Mammary epithelial cell (primary cell): ENCODE results near the gene ACOT7.

Experiments used
- EZH2 ChIP-seq: IDR thresholded peaks from 2 replicates; pipeline ENCODE4 v1.6.1; 2012; ENCODE audit warnings: low read length, inconsistent platforms, borderline replicate concordance
- TF ChIP-seq, protein P1 (sequence below), 2 donors: IDR thresholded peaks in 1 of 2; conservative IDR thresholded peaks in 1 of 2; 2 replicates each; pipeline ENCODE4 v1.5.1; 2011 to 2012; ENCODE audit warnings: inconsistent platforms in 2 of 2, low read length in 2 of 2, mild to moderate bottlenecking in 2 of 2, control low read depth in 1 of 2, low read depth in 1 of 2; ENCODE audit not compliant: insufficient read depth in 1 of 2; ENCODE audit errors: extremely low read depth in 1 of 2

DNA sequence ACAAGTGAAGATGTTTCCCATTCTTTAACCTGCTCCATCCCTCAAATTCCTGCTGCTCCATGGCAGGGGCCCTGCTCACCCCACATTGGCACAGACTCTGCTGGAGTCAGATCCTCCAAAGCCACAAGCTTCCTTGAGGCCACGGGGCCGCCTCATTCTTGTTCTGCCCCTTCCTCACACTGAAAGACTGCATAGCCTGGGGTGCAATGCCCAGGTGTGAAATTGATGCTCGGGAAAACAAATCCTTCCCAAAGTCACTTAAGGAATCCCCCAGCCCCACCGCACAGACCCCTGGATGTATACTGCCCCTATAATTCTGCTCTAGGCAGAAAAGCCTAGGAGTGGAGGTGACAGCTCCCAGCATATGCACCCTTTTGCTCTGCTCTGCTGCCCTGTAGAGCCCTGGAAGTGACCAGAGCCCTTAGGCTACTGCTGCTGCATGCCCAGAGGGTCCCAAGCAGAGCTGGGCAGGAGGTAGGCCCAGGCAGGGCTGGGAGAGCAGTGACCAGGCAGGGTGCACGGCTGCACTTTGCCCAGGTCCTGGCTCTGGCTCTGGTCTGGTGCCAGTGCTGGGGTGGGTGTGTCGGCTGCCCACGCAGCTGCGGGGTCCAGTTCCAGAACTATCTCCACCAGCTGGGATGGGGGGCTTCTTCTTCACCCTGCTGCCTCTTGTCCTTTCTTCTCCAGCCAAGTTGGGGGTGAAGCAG, 24.5 kb upstream of the ACOT7 start:
- TF ChIP-seq EZH2: no peak
- TF ChIP-seq, protein P1, sequence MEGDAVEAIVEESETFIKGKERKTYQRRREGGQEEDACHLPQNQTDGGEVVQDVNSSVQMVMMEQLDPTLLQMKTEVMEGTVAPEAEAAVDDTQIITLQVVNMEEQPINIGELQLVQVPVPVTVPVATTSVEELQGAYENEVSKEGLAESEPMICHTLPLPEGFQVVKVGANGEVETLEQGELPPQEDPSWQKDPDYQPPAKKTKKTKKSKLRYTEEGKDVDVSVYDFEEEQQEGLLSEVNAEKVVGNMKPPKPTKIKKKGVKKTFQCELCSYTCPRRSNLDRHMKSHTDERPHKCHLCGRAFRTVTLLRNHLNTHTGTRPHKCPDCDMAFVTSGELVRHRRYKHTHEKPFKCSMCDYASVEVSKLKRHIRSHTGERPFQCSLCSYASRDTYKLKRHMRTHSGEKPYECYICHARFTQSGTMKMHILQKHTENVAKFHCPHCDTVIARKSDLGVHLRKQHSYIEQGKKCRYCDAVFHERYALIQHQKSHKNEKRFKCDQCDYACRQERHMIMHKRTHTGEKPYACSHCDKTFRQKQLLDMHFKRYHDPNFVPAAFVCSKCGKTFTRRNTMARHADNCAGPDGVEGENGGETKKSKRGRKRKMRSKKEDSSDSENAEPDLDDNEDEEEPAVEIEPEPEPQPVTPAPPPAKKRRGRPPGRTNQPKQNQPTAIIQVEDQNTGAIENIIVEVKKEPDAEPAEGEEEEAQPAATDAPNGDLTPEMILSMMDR (conservative IDR thresholded peaks at IDR 0.05 in 1 of 2, IDR thresholded peaks at IDR 0.05 in 1 of 2; ENCODE audit: extremely low read depth in 1 of 2, insufficient read depth in 1 of 2, low read depth in 1 of 2, low read length in 2 of 2): no peak
